ENCODE data around the gene MAN2A1.

The MAN2A1 gene

DNA sequence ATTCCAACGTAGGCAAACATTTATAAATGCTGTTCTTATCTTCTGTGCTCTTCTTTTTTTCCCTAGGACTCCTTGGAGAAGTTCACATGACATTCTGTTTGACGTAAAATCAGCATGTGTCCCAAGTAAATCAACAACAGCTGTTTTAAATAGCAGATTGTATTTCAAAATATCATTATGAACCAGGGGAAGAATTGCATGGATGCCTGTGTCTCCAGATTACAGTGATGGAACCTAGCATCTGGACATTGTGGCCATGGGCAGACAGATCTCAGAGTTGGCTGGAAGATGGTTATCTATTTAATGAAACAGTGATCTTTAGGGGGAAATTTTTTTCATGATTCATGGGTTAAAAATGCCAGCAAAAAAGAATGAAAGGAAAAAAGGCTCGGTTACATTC, 222.0 kb downstream of the MAN2A1 start (continued):
- TF ChIP-seq, protein P1, sequence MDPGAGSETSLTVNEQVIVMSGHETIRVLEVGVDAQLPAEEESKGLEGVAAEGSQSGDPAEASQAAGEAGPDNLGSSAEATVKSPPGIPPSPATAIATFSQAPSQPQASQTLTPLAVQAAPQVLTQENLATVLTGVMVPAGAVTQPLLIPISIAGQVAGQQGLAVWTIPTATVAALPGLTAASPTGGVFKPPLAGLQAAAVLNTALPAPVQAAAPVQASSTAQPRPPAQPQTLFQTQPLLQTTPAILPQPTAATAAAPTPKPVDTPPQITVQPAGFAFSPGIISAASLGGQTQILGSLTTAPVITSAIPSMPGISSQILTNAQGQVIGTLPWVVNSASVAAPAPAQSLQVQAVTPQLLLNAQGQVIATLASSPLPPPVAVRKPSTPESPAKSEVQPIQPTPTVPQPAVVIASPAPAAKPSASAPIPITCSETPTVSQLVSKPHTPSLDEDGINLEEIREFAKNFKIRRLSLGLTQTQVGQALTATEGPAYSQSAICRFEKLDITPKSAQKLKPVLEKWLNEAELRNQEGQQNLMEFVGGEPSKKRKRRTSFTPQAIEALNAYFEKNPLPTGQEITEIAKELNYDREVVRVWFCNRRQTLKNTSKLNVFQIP (CRISPR knock-in tag; IDR thresholded peaks at IDR 0.05; ENCODE audit: borderline replicate concordance, low read depth): no peak
- TF ChIP-seq SNAI2 (CRISPR knock-in tag; IDR thresholded peaks at IDR 0.05) (peak; percentile 83; the same call in 1 of the 2 replicates), ZFP30 (CRISPR knock-in tag; IDR thresholded peaks at IDR 0.05) (no peak), OSR1 (CRISPR knock-in tag; IDR thresholded peaks at IDR 0.05) (no peak), TCF4 (CRISPR knock-in tag; IDR thresholded peaks at IDR 0.05; ENCODE audit: borderline replicate concordance) (peak; percentile 100), ISL1 (CRISPR knock-in tag; IDR thresholded peaks at IDR 0.05) (peak; percentile 82), BACH2 (CRISPR knock-in tag; IDR thresholded peaks at IDR 0.05; ENCODE audit: borderline replicate concordance) (no peak), TOX (CRISPR knock-in tag; IDR thresholded peaks at IDR 0.05; ENCODE audit: borderline replicate concordance) (no peak), ARNTL (CRISPR knock-in tag; IDR thresholded peaks at IDR 0.05; ENCODE audit: borderline replicate concordance, low read depth) (no peak)
- TF ChIP-seq, protein P2, sequence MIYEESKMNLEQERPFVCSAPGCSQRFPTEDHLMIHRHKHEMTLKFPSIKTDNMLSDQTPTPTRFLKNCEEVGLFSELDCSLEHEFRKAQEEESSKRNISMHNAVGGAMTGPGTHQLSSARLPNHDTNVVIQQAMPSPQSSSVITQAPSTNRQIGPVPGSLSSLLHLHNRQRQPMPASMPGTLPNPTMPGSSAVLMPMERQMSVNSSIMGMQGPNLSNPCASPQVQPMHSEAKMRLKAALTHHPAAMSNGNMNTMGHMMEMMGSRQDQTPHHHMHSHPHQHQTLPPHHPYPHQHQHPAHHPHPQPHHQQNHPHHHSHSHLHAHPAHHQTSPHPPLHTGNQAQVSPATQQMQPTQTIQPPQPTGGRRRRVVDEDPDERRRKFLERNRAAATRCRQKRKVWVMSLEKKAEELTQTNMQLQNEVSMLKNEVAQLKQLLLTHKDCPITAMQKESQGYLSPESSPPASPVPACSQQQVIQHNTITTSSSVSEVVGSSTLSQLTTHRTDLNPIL (CRISPR knock-in tag; IDR thresholded peaks at IDR 0.05; ENCODE audit: low read depth): 0 out of 2 replicates have a peak, but pooled peaks have one; percentile 38
- TF ChIP-seq, protein P3, sequence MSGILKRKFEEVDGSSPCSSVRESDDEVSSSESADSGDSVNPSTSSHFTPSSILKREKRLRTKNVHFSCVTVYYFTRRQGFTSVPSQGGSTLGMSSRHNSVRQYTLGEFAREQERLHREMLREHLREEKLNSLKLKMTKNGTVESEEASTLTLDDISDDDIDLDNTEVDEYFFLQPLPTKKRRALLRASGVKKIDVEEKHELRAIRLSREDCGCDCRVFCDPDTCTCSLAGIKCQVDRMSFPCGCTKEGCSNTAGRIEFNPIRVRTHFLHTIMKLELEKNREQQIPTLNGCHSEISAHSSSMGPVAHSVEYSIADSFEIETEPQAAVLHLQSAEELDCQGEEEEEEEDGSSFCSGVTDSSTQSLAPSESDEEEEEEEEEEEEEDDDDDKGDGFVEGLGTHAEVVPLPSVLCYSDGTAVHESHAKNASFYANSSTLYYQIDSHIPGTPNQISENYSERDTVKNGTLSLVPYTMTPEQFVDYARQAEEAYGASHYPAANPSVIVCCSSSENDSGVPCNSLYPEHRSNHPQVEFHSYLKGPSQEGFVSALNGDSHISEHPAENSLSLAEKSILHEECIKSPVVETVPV (CRISPR knock-in tag; IDR thresholded peaks at IDR 0.05): peak; percentile 86

DNA sequence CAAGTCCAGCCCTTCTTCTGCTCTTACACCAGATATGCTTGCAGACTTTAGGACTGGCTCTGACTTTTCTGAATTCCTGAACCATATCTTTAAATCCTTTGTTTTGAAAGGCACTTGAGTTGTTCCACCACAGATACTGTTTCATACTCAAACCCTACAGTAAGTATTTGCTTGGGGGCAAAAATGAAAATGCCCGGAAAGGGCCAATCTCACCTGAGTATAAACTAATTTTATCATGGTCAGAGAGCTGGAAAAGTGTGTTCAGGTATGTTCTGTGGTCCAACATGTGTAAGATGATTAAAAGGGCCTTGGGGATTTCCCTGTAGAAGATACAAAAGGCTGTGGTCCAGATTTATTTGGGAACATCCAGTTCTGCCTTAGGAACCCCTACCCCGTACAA, 225.2 kb downstream of the MAN2A1 start:
- no peak for ATAC-seq
- TF ChIP-seq, protein P2 (CRISPR knock-in tag; IDR thresholded peaks at IDR 0.05; ENCODE audit: low read depth): no peak
- TF ChIP-seq ZNF565 (CRISPR knock-in tag; conservative IDR thresholded peaks at IDR 0.05; ENCODE audit: low read depth): no peak

DNA sequence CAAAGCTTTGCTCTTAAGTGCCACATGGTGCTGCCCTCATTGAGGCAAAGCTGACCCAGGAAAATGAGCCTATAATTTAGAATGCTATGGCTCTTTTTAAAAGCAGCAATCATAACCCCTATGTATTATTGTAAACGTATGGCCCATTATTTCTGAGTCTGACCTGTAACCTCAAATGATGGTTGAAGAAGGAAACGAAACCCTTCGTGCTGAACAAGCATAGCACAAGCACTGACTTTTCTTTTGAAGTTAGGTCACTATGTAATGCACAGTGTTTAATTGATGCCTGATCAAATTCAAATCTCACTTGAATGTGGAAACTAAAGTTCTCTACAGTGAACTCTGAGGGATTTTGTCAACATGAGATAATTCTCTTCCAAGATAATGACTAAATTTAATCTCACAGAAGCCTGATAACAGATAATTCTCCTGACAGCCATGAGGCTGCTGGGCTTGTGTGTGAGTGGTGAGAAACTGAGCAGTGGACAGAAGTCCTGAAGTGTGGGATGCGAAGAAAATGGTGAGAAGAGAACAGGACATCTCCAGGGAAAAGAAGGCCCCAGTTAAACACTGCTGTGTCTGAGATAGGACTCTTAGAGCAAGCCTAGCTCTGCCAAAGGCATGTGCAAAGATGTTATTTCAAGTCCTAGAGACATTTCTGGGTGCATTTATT, 226.9 kb downstream of the MAN2A1 start:
- TF ChIP-seq ZNF8 (CRISPR knock-in tag; IDR thresholded peaks at IDR 0.05): no peak
- TF ChIP-seq SNAI2 (CRISPR knock-in tag; IDR thresholded peaks at IDR 0.05): no peak
- TF ChIP-seq GLIS3 (CRISPR knock-in tag; IDR thresholded peaks at IDR 0.05): no peak
- no peak for TF ChIP-seq ARNTL (CRISPR knock-in tag; IDR thresholded peaks at IDR 0.05; ENCODE audit: borderline replicate concordance, low read depth)
- TF ChIP-seq ZNF70 (CRISPR knock-in tag; IDR thresholded peaks at IDR 0.05): no peak
- TF ChIP-seq, protein P1 (CRISPR knock-in tag; IDR thresholded peaks at IDR 0.05; ENCODE audit: borderline replicate concordance, low read depth): no peak
- TF ChIP-seq TCF4 (CRISPR knock-in tag; IDR thresholded peaks at IDR 0.05; ENCODE audit: borderline replicate concordance): no peak
- TF ChIP-seq ZFP30 (CRISPR knock-in tag; IDR thresholded peaks at IDR 0.05): no peak
- no peak for TF ChIP-seq ISL1 (CRISPR knock-in tag; IDR thresholded peaks at IDR 0.05)
- TF ChIP-seq BACH2 (CRISPR knock-in tag; IDR thresholded peaks at IDR 0.05; ENCODE audit: borderline replicate concordance): no peak
- TF ChIP-seq OSR1 (CRISPR knock-in tag; IDR thresholded peaks at IDR 0.05): no peak
- no peak for TF ChIP-seq RARB (CRISPR knock-in tag; IDR thresholded peaks at IDR 0.05)
- TF ChIP-seq CSDC2 (CRISPR knock-in tag; IDR thresholded peaks at IDR 0.05): no peak
- no peak for TF ChIP-seq TOX (CRISPR knock-in tag; IDR thresholded peaks at IDR 0.05; ENCODE audit: borderline replicate concordance)
- no peak for TF ChIP-seq ZFP3 (CRISPR knock-in tag; IDR thresholded peaks at IDR 0.05)
- TF ChIP-seq, protein P2 (CRISPR knock-in tag; IDR thresholded peaks at IDR 0.05; ENCODE audit: low read depth): no peak
- TF ChIP-seq ZC3H10 (CRISPR knock-in tag; IDR thresholded peaks at IDR 0.05): no peak
- TF ChIP-seq, protein P4, sequence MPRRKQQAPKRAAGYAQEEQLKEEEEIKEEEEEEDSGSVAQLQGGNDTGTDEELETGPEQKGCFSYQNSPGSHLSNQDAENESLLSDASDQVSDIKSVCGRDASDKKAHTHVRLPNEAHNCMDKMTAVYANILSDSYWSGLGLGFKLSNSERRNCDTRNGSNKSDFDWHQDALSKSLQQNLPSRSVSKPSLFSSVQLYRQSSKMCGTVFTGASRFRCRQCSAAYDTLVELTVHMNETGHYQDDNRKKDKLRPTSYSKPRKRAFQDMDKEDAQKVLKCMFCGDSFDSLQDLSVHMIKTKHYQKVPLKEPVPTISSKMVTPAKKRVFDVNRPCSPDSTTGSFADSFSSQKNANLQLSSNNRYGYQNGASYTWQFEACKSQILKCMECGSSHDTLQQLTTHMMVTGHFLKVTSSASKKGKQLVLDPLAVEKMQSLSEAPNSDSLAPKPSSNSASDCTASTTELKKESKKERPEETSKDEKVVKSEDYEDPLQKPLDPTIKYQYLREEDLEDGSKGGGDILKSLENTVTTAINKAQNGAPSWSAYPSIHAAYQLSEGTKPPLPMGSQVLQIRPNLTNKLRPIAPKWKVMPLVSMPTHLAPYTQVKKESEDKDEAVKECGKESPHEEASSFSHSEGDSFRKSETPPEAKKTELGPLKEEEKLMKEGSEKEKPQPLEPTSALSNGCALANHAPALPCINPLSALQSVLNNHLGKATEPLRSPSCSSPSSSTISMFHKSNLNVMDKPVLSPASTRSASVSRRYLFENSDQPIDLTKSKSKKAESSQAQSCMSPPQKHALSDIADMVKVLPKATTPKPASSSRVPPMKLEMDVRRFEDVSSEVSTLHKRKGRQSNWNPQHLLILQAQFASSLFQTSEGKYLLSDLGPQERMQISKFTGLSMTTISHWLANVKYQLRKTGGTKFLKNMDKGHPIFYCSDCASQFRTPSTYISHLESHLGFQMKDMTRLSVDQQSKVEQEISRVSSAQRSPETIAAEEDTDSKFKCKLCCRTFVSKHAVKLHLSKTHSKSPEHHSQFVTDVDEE (CRISPR knock-in tag; IDR thresholded peaks at IDR 0.05): no peak
- TF ChIP-seq, protein P5, sequence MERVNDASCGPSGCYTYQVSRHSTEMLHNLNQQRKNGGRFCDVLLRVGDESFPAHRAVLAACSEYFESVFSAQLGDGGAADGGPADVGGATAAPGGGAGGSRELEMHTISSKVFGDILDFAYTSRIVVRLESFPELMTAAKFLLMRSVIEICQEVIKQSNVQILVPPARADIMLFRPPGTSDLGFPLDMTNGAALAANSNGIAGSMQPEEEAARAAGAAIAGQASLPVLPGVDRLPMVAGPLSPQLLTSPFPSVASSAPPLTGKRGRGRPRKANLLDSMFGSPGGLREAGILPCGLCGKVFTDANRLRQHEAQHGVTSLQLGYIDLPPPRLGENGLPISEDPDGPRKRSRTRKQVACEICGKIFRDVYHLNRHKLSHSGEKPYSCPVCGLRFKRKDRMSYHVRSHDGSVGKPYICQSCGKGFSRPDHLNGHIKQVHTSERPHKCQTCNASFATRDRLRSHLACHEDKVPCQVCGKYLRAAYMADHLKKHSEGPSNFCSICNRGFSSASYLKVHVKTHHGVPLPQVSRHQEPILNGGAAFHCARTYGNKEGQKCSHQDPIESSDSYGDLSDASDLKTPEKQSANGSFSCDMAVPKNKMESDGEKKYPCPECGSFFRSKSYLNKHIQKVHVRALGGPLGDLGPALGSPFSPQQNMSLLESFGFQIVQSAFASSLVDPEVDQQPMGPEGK (CRISPR knock-in tag; IDR thresholded peaks at IDR 0.05; ENCODE audit: borderline replicate concordance): no peak
- TF ChIP-seq ZNF565 (CRISPR knock-in tag; conservative IDR thresholded peaks at IDR 0.05; ENCODE audit: low read depth): no peak
- no peak for ATAC-seq
